ENCODE data around the gene PKHD1. TPM values are rescaled to one million over a fixed set of nuclear protein-coding genes. Genes with fewer than 3 reads are reported as not detected.

The PKHD1 gene
- total RNA-seq, 1 donor from 2014 or later: 1.6 TPM

DNA sequence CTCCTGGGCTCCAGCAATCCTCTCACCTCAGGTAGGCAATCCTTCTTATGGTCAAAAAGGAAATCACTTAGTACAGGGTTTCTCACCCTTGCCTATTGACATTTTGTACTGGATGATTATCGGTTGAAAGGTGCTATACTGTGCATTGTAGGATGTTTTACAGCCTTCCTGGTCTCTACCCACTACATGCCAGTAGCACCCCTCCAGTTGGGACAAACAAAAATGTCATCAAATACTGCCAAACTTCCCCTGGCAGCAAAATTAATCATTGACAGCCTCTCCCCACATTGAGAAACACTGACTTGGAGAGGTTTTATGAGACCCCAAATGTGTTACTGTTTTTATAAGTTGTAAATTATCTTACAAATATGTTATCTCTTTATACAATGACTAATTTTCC is 368.1 kb downstream of the PKHD1 start:
- no peaks in the 10 kb centered on the region for H3K27me3 ChIP-seq (ENCODE audit: control insufficient read depth, insufficient read depth, low read length)
- DNase-seq (ENCODE audit: low read depth): no peak
- H3K4me3 ChIP-seq (ENCODE audit: low read depth, low read length): no peak overlapping the region
- TF ChIP-seq, protein P1, sequence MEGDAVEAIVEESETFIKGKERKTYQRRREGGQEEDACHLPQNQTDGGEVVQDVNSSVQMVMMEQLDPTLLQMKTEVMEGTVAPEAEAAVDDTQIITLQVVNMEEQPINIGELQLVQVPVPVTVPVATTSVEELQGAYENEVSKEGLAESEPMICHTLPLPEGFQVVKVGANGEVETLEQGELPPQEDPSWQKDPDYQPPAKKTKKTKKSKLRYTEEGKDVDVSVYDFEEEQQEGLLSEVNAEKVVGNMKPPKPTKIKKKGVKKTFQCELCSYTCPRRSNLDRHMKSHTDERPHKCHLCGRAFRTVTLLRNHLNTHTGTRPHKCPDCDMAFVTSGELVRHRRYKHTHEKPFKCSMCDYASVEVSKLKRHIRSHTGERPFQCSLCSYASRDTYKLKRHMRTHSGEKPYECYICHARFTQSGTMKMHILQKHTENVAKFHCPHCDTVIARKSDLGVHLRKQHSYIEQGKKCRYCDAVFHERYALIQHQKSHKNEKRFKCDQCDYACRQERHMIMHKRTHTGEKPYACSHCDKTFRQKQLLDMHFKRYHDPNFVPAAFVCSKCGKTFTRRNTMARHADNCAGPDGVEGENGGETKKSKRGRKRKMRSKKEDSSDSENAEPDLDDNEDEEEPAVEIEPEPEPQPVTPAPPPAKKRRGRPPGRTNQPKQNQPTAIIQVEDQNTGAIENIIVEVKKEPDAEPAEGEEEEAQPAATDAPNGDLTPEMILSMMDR (IDR thresholded peaks at IDR 0.05; ENCODE audit: insufficient read depth, low read length, poor library complexity, severe bottlenecking): no peak
- H3K36me3 ChIP-seq (ENCODE audit: control insufficient read depth, insufficient read depth, low read length): no peaks in the 10 kb centered on the region

DNA sequence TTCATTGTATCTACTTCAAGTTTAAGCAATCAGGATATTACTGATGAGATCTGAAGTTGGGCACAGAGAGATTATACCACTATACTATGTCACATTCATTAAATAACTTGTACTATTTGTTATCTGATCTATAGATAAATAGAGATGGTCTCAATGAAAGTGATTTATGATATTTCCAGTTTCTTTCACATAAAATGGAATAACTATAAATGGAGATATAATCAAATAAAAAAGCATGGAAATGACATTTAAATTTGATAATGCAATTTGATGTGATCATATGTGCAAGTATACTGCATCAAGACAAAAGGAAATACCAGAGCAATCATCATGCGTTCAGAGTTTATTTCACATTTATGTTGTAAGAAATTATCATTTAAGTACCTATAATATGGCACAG is 368.9 kb downstream of the PKHD1 start:
- no peaks in the 10 kb centered on the region for H3K36me3 ChIP-seq (ENCODE audit: control insufficient read depth, insufficient read depth, low read length)
- TF ChIP-seq, protein P1 (IDR thresholded peaks at IDR 0.05; ENCODE audit: insufficient read depth, low read length, poor library complexity, severe bottlenecking): no peak
- H3K27me3 ChIP-seq (ENCODE audit: control insufficient read depth, insufficient read depth, low read length): no peaks in the 10 kb centered on the region
- no peak overlapping the region for H3K4me3 ChIP-seq (ENCODE audit: low read depth, low read length)
- no peak for DNase-seq (ENCODE audit: low read depth)

DNA sequence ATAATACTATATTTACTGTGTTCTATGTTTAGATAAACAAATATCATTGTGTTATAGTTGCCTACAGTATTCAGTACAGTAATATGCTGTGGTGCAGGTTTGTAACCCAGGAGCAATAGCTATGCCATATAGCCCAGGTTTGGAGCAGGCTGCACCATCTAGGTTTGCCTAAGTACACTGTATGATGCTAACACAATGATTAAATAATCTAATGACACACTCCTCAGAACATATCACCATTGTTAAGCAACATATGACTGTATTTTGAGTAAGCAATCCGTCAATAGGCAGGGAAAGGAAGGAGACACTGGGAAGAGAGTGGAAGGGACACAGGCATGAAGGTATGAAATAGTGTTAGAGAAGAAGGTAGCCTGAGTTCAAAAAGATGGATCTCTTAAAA is 369.9 kb downstream of the PKHD1 start:
- DNase-seq (ENCODE audit: low read depth): no peak
- Histone ChIP-seq H3K4me3 (ENCODE audit: low read depth, low read length) (no peak overlapping the region), H3K27me3 (ENCODE audit: control insufficient read depth, insufficient read depth, low read length) (no peaks in the 10 kb centered on the region), H3K36me3 (ENCODE audit: control insufficient read depth, insufficient read depth, low read length) (no peaks in the 10 kb centered on the region)
- TF ChIP-seq, protein P1 (IDR thresholded peaks at IDR 0.05; ENCODE audit: insufficient read depth, low read length, poor library complexity, severe bottlenecking): no peak

DNA sequence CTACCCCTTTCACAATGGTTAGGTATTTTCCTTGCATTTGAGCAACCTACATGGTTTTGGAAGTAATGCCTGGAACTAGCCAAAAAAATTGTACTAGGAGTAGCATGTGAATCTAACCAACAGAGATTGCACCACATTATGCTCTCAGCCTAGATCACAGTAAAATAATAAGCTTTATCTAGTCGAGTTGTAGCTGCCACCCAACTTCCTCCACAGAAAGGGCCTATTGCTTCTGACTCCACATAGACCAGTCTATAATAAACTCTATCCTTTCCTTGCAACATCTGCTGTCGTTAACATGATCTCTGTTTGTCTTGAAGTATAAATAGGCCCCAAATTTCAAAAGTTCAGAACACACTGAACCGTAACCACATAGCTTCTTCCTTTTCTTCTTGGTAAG is 375.5 kb downstream of the PKHD1 start:
- Histone ChIP-seq H3K4me3 (ENCODE audit: low read depth, low read length) (no peak overlapping the region), H3K36me3 (ENCODE audit: control insufficient read depth, insufficient read depth, low read length) (no peaks in the 10 kb centered on the region), H3K27me3 (ENCODE audit: control insufficient read depth, insufficient read depth, low read length) (no peaks in the 10 kb centered on the region)
- TF ChIP-seq, protein P1 (IDR thresholded peaks at IDR 0.05; ENCODE audit: insufficient read depth, low read length, poor library complexity, severe bottlenecking): no peak
- no peak for DNase-seq (ENCODE audit: low read depth)

DNA sequence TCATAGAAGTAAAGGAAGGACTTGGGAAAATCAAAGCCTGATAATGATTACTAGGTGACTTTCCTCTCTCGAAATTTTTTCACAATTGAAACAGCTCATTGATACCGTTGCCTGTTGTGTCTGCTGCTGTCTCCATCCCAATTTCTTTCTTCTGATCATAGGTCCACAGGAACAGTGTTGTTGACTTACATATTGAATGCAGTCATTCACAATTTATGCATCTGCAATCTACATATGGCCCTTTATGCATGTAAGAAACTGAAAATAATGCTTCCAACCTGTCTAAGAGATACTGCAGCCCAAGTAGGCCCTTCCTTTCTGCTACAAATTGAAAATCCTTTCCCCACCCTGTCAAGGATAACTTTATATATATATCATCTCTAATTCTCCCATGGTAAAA is 381.3 kb downstream of the PKHD1 start:
- H3K36me3 ChIP-seq (ENCODE audit: control insufficient read depth, insufficient read depth, low read length): no peaks in the 10 kb centered on the region
- no peaks in the 10 kb centered on the region for H3K27me3 ChIP-seq (ENCODE audit: control insufficient read depth, insufficient read depth, low read length)
- DNase-seq (ENCODE audit: low read depth): no peak
- H3K4me3 ChIP-seq (ENCODE audit: low read depth, low read length): no peak overlapping the region
- TF ChIP-seq, protein P1 (IDR thresholded peaks at IDR 0.05; ENCODE audit: insufficient read depth, low read length, poor library complexity, severe bottlenecking): no peak

DNA sequence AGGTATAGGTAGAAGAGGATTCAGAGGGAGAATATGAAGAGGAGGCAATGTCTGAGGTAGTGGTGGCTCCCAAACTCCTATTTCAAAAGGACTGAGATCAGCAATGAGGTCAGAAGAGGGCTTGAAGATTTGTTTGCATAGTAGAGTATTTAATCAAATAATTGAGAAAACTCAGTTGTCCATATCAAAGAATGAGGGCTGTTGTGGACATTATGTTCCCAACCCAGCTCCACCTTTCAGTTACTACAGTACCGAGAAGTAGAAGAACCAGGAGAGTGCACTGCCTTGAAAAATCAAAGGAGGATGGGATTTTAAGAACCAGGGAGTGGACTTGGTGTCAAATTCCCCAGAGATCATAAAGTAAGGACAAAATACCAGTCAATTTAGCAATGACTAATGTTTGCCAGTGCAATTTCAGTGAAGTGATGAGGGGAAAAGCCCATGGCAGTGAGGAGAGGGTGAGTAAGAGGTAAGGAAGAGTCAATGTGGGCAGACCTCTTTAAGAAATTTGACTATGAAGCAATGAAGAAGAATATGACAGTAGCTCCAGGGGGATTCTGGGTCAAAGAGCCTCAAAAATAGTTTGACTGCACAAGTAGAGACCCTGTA is 382.4 kb downstream of the PKHD1 start:
- Histone ChIP-seq H3K36me3 (ENCODE audit: control insufficient read depth, insufficient read depth, low read length) (no peaks in the 10 kb centered on the region), H3K4me3 (ENCODE audit: low read depth, low read length) (no peak overlapping the region), H3K27me3 (ENCODE audit: control insufficient read depth, insufficient read depth, low read length) (no peaks in the 10 kb centered on the region)
- TF ChIP-seq, protein P1 (IDR thresholded peaks at IDR 0.05; ENCODE audit: insufficient read depth, low read length, poor library complexity, severe bottlenecking): no peak
- DNase-seq (ENCODE audit: low read depth): no peak
